Body of pancreas (tissue), 4 donors: ENCODE data around the gene MELTF. TPM values are rescaled to one million over a fixed set of nuclear protein-coding genes. Genes with fewer than 3 reads are reported as not detected.
"Not testable (repeated sequence)": the region's sequence is repeated elsewhere in the genome, so short reads cannot be mapped to it uniquely, and the experiment has no call there.

Source experiments
- ATAC-seq: fragments of 150-250 bp; one replicate; pipeline ENCODE4 v1.9.1; 2016
- DNase-seq, 4 donors: peaks; one replicate each; pipeline ENCODE4 v3.0.0-alpha.2; 2019
- H3K27ac ChIP-seq, 4 donors: fragments of 200-600 bp; sonication (generic); 1 replicate in 3 of 4; 2 replicates in 1 of 4; pipeline versions ENCODE4 v1.5.1 to v1.6.1; 2016 to 2019; ENCODE audit warnings: mild to moderate bottlenecking in 1 of 4, mixed read lengths in 1 of 4, moderate library complexity in 1 of 4
- H3K27me3 ChIP-seq, 2 donors: fragments of 200-600 bp; sonication (generic); one replicate each; pipeline ENCODE4 v1.6.0; 2016; ENCODE audit warnings: mild to moderate bottlenecking in 1 of 2
- H3K36me3 ChIP-seq, 2 donors: fragments of 200-600 bp; sonication (generic); replicated peaks in 1 of 2; 2 replicates each; pipeline ENCODE4 v1.5.1; 2016; ENCODE audit warnings: low read depth in 2 of 2; ENCODE audit not compliant: insufficient read depth in 1 of 2
- H3K4me1 ChIP-seq: fragments of 200-600 bp; sonication (generic); one replicate; pipeline ENCODE4 v1.6.0; 2016
- H3K4me3 ChIP-seq, 2 donors: fragments of 200-600 bp; sonication (generic); 1 replicate in 1 of 2; 2 replicates in 1 of 2; pipeline ENCODE4 v1.5.1; 2016 to 2019
- H3K9me3 ChIP-seq, 3 donors: fragments of 200-600 bp; sonication (generic); 1 replicate in 2 of 3; 2 replicates in 1 of 3; pipeline ENCODE4 v1.5.1; 2016
- CTCF ChIP-seq, 7 experiments: fragments of 450-650 bp in 4 of 7; fragments of 200-600 bp in 3 of 7; sonication (generic) in 3 of 7; IDR thresholded peaks; one replicate each; pipeline ENCODE4 v1.5.1; 2016 to 2019; ENCODE audit warnings: antibody characterized with exemption in 7 of 7
- POLR2A ChIP-seq, 3 donors: fragments of 450-650 bp; IDR thresholded peaks; one replicate each; pipeline ENCODE4 v1.6.1; 2016; ENCODE audit warnings: antibody characterized with exemption in 3 of 3, mild to moderate bottlenecking in 2 of 3
- WGBS, 2 donors: methylation state at CpG; one replicate each; pipeline ENCODE4 v1.1.5; 2017; 5-methylcytosine and 5-hydroxymethylcytosine counted together
- intact Hi-C: fragments of 100-400 bp; cut with DNase I; formaldehyde crosslinking; loops from one replicate; pipeline ENCODE4 v1.15.1; 2023
- total RNA-seq, 2 donors: library from RNA; depleted of rRNA; stranded (reverse); fragments of >200 nt; gene quantifications; one replicate each; pipeline ENCODE4 v1.1.0, GENCODE V29; 2016

The MELTF gene
- 1 to 10 TPM; 4.9 to 6.6 TPM for total RNA-seq

DNA sequence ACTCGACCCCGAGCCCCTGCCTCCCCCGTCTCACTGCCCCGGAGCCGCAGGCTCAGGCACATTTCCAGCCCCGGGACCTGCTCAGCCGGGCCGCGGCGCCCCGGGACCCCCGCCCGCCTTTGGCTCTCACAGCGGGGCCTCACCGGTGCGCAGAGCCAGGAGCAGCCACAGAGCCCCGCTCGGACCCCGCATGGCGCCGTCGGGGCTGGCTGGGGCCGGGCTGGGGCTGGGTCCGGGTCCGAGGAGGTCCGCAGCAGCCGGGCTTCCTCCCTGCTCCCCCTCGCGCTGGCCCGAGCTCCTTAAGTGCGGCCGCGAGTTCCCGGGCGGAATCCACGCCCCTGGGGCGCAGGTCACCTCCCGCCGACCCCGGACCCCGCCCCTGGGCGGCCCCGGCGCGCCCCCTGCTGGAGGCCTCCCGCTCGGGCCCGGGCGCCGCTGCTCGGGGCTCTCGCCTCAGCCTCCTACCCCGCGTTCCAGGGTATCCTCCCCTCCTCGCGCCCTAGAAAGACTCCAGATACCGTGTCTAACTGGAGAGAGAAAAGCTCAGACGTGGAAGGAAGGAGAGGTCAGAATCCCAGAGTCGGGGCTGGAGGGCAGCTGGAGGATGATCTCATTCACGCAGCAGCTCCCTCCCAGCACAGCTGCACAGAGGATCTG, at the start of gene MELTF:
TSS of gene MELTF (minus strand) at position 307 of the 657 bp plus-strand sequence. CDS start at position 192, 115 bp downstream.
- intact Hi-C loops, result no loop called here
- no peaks in the 10 kb centered on the region for H3K27me3 ChIP-seq
- DNase-seq, result peak; percentile 59 to 73 (median 63)
- H3K4me3 ChIP-seq, result peak within 1 kb of the TSS in 1 of 2 donors; percentile 56
- TF ChIP-seq POLR2A (IDR thresholded peaks at IDR 0.05) (no peak), CTCF (IDR thresholded peaks at IDR 0.05) (peak; percentile 40 to 92 (median 78))
- no peaks in the 10 kb centered on the region for H3K9me3 ChIP-seq
- no peaks in the 10 kb centered on the region for H3K36me3 ChIP-seq
- 2 to 5% methylated on average over 10 to 17 of the region's 60 CpGs for WGBS, 2 donors
- H3K27ac ChIP-seq, result no peak within 1 kb of the TSS
- ATAC-seq, result peak; percentile 84
- H3K4me1 ChIP-seq, result peaks cover 29% of the 10 kb centered on the region

GRCh38 chr3:197076415-197076814, 46.8 kb upstream of the MELTF start:
- Histone ChIP-seq H3K9me3 (peaks cover 0 to 3% (median 0%) of the 10 kb centered on the region in 3 donors), H3K4me1 (no peaks in the 10 kb centered on the region), H3K36me3 (no peaks in the 10 kb centered on the region), H3K27me3 (no peaks in the 10 kb centered on the region), H3K27ac (no peak overlapping the region), H3K4me3 (no peak overlapping the region)
- no peak for DNase-seq
- no peak for ATAC-seq
- 88% methylated on average over 4 of the region's 4 CpGs for WGBS, 2 donors
- TF ChIP-seq POLR2A (IDR thresholded peaks at IDR 0.05) (no peak), CTCF (IDR thresholded peaks at IDR 0.05) (no peak)
- intact Hi-C loops, result no loop called here

GRCh38 chr3:197068077-197068476, 38.5 kb upstream of the MELTF start:
- peaks cover 0 to 9% of the 10 kb centered on the region in 2 donors for H3K36me3 ChIP-seq
- H3K4me3 ChIP-seq, result no peak overlapping the region
- TF ChIP-seq CTCF (IDR thresholded peaks at IDR 0.05) (no peak), POLR2A (IDR thresholded peaks at IDR 0.05) (no peak)
- H3K4me1 ChIP-seq, result no peaks in the 10 kb centered on the region
- H3K9me3 ChIP-seq, result no peaks in the 10 kb centered on the region
- ATAC-seq (no peak), DNase-seq (no peak)
- H3K27ac ChIP-seq, result no peak overlapping the region
- no peaks in the 10 kb centered on the region for H3K27me3 ChIP-seq
- 93 to 95% methylated on average over 1 of the region's 1 CpG for WGBS, 2 donors
- intact Hi-C loops, result no loop called here

DNA sequence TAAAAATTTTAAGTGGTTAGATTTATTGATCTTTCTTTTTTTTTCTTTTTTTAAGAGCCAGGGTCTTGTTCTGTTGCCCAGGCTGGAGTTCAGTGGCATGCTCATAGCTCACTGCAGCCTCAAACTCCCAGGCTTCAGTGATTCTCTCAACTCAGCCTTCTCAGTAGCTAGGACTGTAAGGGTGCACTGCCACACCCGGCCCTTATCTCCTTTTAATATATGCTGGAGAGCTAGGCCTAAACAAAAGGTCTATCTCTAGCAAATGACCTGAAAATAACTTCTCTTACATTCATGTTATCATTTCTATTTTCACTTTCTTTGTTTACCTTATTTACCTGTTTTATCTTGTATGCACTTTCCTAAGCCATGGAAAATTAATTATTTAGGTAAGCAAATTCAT, 35.2 kb upstream of the MELTF start:
- no peak for TF ChIP-seq CTCF (IDR thresholded peaks at IDR 0.05)
- no peak for TF ChIP-seq POLR2A (IDR thresholded peaks at IDR 0.05)
- peaks cover 0 to 12% of the 10 kb centered on the region in 2 donors for H3K36me3 ChIP-seq

GRCh38 chr3:197062446-197062845, 32.8 kb upstream of the MELTF start:
- TF ChIP-seq POLR2A (IDR thresholded peaks at IDR 0.05) (no peak), CTCF (IDR thresholded peaks at IDR 0.05) (no peak)
- no peaks in the 10 kb centered on the region for H3K27me3 ChIP-seq
- 89% methylated on average over 4 of the region's 4 CpGs for WGBS, 2 donors
- no peak overlapping the region for H3K4me3 ChIP-seq
- ATAC-seq, result no peak
- intact Hi-C loops, result no loop called here
- no peaks in the 10 kb centered on the region for H3K4me1 ChIP-seq
- DNase-seq, result no peak
- no peaks in the 10 kb centered on the region for H3K9me3 ChIP-seq
- peaks cover 0 to 16% of the 10 kb centered on the region in 2 donors for H3K36me3 ChIP-seq
- no peak overlapping the region for H3K27ac ChIP-seq

More for the DNA sequence above, 35.2 kb upstream of the MELTF start:
- no peak overlapping the region for H3K4me3 ChIP-seq
- H3K9me3 ChIP-seq, result no peaks in the 10 kb centered on the region
- intact Hi-C loops, result no loop called here
- no peak overlapping the region for H3K27ac ChIP-seq
- no peaks in the 10 kb centered on the region for H3K27me3 ChIP-seq
- WGBS, 2 donors, result 86 to 88% methylated on average over 1 of the region's 1 CpG
- H3K4me1 ChIP-seq, result no peaks in the 10 kb centered on the region
- DNase-seq (no peak), ATAC-seq (no peak)

GRCh38 chr3:197051637-197052036, 22.0 kb upstream of the MELTF start:
- DNase-seq, H3K4me1 ChIP-seq, H3K4me3 ChIP-seq, ATAC-seq, H3K27me3 ChIP-seq, intact Hi-C loops, H3K9me3 ChIP-seq, H3K27ac ChIP-seq, H3K36me3 ChIP-seq: not testable (repeated sequence)
- WGBS, 2 donors, result 93 to 95% methylated on average over 6 of the region's 6 CpGs
